HCT116 (cell line): ENCODE measurements around the gene PHF3. TPM values are rescaled to one million over a fixed set of nuclear protein-coding genes. Genes with fewer than 3 reads are reported as not detected.

Source experiments
- ATAC-seq: fragments of 200-7000 bp; cut with Tn5 transposase; 2 replicates; pipeline ENCODE4 v1.9.1; 2020; ENCODE audit warnings: mild to moderate bottlenecking, moderate library complexity
- BruUV-seq: library from RNA; stranded (reverse); fragments of 400-500 nt; replicated peaks from 2 replicates; lab custom pipeline; 2021; lab: Mats Ljungman, UMichigan
- CTCF ChIA-PET: fragments of 300-600 bp; sonication (Branson Sonifier 250); formaldehyde crosslinking; loops from one replicate; lab custom pipeline; 2021; ENCODE audit warnings: antibody characterized with exemption; lab: Charles Lee
- POLR2A ChIA-PET: fragments of 300-600, 350-600 bp; sonication (Branson Sonifier 250); formaldehyde crosslinking; loops from one replicate; lab custom pipeline; 2021; ENCODE audit warnings: antibody characterized with exemption; lab: Charles Lee
- RAD21 ChIA-PET, 2 experiments: fragments of 300-600 bp; sonication (Branson Sonifier 250); formaldehyde crosslinking; loops; one replicate each; lab custom pipeline; 2023; ENCODE audit warnings: low total read pairs in 2 of 2; ENCODE audit not compliant: uncharacterized antibody in 2 of 2, unreplicated experiment in 2 of 2, low non-redundant PET in 1 of 2; lab: Charles Lee
- DNase-seq: peaks from one replicate; pipeline ENCODE4 v3.0.0-alpha.2; 2010; ENCODE audit warnings: low read depth, low spot score
- H2AFZ ChIP-seq: fragments of 200-600 bp; shearing (Covaris generic), sonication (generic); 2 replicates; pipeline ENCODE4 v1.6.1; 2017; ENCODE audit warnings: low read depth, mixed run types, mixed read lengths, antibody characterized with exemption, low read length; ENCODE audit not compliant: poor library complexity, severe bottlenecking
- H3K27ac ChIP-seq: 2 replicates; pipeline ENCODE4 v1.5.1; 2012; ENCODE audit warnings: low read depth, low read length
- H3K27me3 ChIP-seq: fragments of 200-600 bp; sonication (generic); 2 replicates; pipeline ENCODE4 v1.6.1; 2016; ENCODE audit warnings: mixed run types, low read length, mixed read lengths; ENCODE audit not compliant: insufficient read depth
- H3K36me3 ChIP-seq, 2 experiments: fragments of 200-500 bp in 1 of 2; fragments of 200-600 bp in 1 of 2; sonication (Bioruptor generic) in 1 of 2; sonication (generic) in 1 of 2; 2 replicates each; pipeline versions ENCODE4 v1.5.1 to v1.6.1; 2014 to 2016; ENCODE audit warnings: low read length in 2 of 2, inconsistent platforms in 1 of 2, mixed read lengths in 1 of 2, mixed run types in 1 of 2; ENCODE audit not compliant: insufficient read depth in 2 of 2, control insufficient read depth in 1 of 2
- H3K4me1 ChIP-seq, 2 experiments: fragments of 200-600 bp in 1 of 2; sonication (generic) in 1 of 2; 2 replicates each; pipeline versions ENCODE4 v1.5.1 to v1.6.1; 2012 to 2017; ENCODE audit warnings: low read length in 2 of 2, inconsistent platforms in 1 of 2, mild to moderate bottlenecking in 1 of 2, mixed read lengths in 1 of 2, mixed run types in 1 of 2, moderate library complexity in 1 of 2; ENCODE audit not compliant: insufficient read depth in 2 of 2, control insufficient read depth in 1 of 2
- H3K4me2 ChIP-seq: fragments of 200-600 bp; sonication (generic); 2 replicates; pipeline ENCODE4 v1.6.1; 2017; ENCODE audit warnings: mixed run types, low read length, mixed read lengths
- H3K4me3 ChIP-seq, 2 experiments: fragments of 200-600 bp in 1 of 2; sonication (generic) in 1 of 2; replicated peaks in 1 of 2; 2 replicates each; pipeline ENCODE4 v1.5.1; 2011 to 2016; ENCODE audit warnings: low read length in 2 of 2, control low read depth in 1 of 2, low read depth in 1 of 2, mild to moderate bottlenecking in 1 of 2, mixed read lengths in 1 of 2, mixed run types in 1 of 2
- H3K79me2 ChIP-seq: fragments of 200-600 bp; sonication (generic); 2 replicates; pipeline ENCODE4 v1.6.1; 2017; ENCODE audit warnings: mild to moderate bottlenecking, mixed run types, low read length, moderate library complexity, mixed read lengths; ENCODE audit not compliant: insufficient read depth
- H3K9ac ChIP-seq: fragments of 200-600 bp; sonication (generic); 2 replicates; pipeline ENCODE4 v1.6.1; 2016; ENCODE audit warnings: low read length, mixed read lengths
- H3K9me2 ChIP-seq: fragments of 200-600 bp; sonication (generic), shearing (Covaris generic); 2 replicates; pipeline ENCODE4 v1.6.1; 2017; ENCODE audit warnings: mixed run types, mild to moderate bottlenecking, moderate library complexity; ENCODE audit not compliant: insufficient read depth
- H3K9me3 ChIP-seq, 2 experiments: fragments of 200-500 bp in 1 of 2; fragments of 200-600 bp in 1 of 2; sonication (Bioruptor generic) in 1 of 2; sonication (generic) in 1 of 2; 2 replicates each; pipeline ENCODE4 v1.6.1; 2014 to 2017; ENCODE audit warnings: low read length in 2 of 2, mixed read lengths in 2 of 2, inconsistent platforms in 1 of 2, low read depth in 1 of 2, mild to moderate bottlenecking in 1 of 2, mixed run types in 1 of 2, moderate library complexity in 1 of 2; ENCODE audit not compliant: control insufficient read depth in 1 of 2, insufficient read depth in 1 of 2
- H4K20me1 ChIP-seq: fragments of 200-600 bp; sonication (generic), shearing (Covaris generic); 2 replicates; pipeline ENCODE4 v1.6.1; 2017; ENCODE audit warnings: mixed run types, mild to moderate bottlenecking, moderate library complexity; ENCODE audit not compliant: insufficient read depth
- FOSL1 ChIP-seq: IDR thresholded peaks from 2 replicates; pipeline ENCODE4 v1.6.1; 2012; ENCODE audit warnings: low read depth
- RAD21 ChIP-seq: IDR thresholded peaks from 2 replicates; pipeline ENCODE4 v1.6.1; 2012; ENCODE audit warnings: low read depth, mild to moderate bottlenecking
- REST ChIP-seq: IDR thresholded peaks from 2 replicates; pipeline ENCODE4 v1.6.1; 2012; ENCODE audit warnings: low read depth
- SIN3A ChIP-seq: IDR thresholded peaks from 2 replicates; pipeline ENCODE4 v1.6.1; 2012; ENCODE audit warnings: low read depth
- SRF ChIP-seq: IDR thresholded peaks from 2 replicates; pipeline ENCODE4 v1.6.1; 2012; ENCODE audit warnings: low read depth
- ZFX ChIP-seq: fragments of 450-650 bp; IDR thresholded peaks from 2 replicates; pipeline ENCODE4 v1.6.1; 2017
- intact Hi-C: fragments of 100-400 bp; cut with micrococcal nuclease; formaldehyde crosslinking; loops from 2 replicates; pipeline ENCODE4 v1.10.0; 2022
- total RNA-seq: library from RNA; stranded (reverse); gene quantifications from one replicate; pipeline ENCODE4 v1.2.1, GENCODE V29; 2021; ENCODE audit not compliant: unreplicated experiment

The PHF3 gene
- total RNA-seq, 1 experiment from 2014 or later, result 51.1 TPM

GRCh38 chr6:63743691-63744090 is 108.1 kb downstream of the PHF3 start:
- BruUV-seq, result no TSS peak

More at GRCh38 chr6:63743691-63744090, 108.1 kb downstream of the PHF3 start:
- Histone ChIP-seq H3K79me2 (no peaks in the 10 kb centered on the region), H3K4me2 (no peak overlapping the region), H3K27ac (no peak overlapping the region), H3K27me3 (no peaks in the 10 kb centered on the region), H3K9me3 (no peaks in the 10 kb centered on the region), H2AFZ (no peak overlapping the region), H4K20me1 (no peaks in the 10 kb centered on the region), H3K4me1 (peaks cover 37 to 40% of the 10 kb centered on the region in 2 experiments)
- intact Hi-C loops, result no loop called here
- ChIA-PET CTCF (interaction anchor here (1.7 kb wide), 1 partner anchor 21 kb away, joined by 4 read pairs; no protein-coding TSS in a partner anchor), RAD21 (no interaction called here), POLR2A (no interaction called here)
- ATAC-seq (no peak), DNase-seq (no peak)
- no peak for TF ChIP-seq REST
- TF ChIP-seq ZFX, result no peak
- no peak for TF ChIP-seq RAD21
- TF ChIP-seq SIN3A, result no peak
- TF ChIP-seq SRF, result no peak
- TF ChIP-seq FOSL1, result no peak
- TF ChIP-seq, all 23 proteins: peak for 0
- Histone ChIP-seq H3K4me3 (no peak overlapping the region), H3K9me2 (no peaks in the 10 kb centered on the region), H3K36me3 (no peaks in the 10 kb centered on the region), H3K9ac (no peak overlapping the region)
